HG03457 (cell line): ENCODE results near the gene NLK.

Source experiments
- ATAC-seq: cut with Tn5 transposase; IDR thresholded peaks from one replicate; pipeline ENCODE4 v1.9.1; 2021; ENCODE audit warnings: moderate number of reproducible peaks; ENCODE audit not compliant: unreplicated experiment

NLK gene

DNA sequence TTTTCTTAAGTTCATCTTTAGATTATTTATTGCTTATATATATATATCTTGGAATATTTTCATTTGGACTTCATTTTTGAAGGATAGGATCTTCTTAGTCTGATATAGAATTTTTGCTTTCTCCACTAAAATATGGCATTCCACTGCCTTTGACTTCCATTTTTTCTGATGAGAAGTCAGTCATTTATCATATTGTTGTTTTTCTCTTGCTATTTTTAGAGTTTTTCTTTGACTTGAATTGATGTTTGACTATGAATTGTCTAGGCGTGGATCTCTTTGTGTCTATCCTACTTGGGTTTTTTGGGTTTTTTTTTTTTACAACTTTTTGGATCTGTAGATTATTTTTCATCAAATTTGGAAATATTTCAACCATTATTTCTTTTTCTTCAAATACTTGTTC lies 67.7 kb downstream of the NLK start:
- no peak for ATAC-seq

DNA sequence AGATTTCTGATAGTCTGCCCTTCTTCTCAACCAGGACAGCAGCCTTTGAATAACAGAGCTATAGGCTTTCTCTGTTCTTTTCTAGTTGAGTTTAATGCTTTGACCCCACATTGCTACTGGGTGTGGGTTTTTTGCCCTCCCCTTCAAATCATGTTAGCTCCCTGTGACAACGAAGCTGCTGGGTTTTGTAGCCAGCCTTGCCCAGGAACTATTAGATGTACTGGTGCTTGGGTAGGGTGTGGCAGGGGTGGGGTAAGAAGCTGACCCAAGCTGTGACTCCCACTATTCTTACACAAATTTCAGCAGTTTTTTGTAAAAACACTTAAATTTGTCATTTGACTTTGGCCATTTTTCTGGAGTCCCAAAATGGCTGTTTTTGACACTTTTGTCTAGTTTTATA lies 69.7 kb downstream of the NLK start:
- ATAC-seq: no peak

DNA sequence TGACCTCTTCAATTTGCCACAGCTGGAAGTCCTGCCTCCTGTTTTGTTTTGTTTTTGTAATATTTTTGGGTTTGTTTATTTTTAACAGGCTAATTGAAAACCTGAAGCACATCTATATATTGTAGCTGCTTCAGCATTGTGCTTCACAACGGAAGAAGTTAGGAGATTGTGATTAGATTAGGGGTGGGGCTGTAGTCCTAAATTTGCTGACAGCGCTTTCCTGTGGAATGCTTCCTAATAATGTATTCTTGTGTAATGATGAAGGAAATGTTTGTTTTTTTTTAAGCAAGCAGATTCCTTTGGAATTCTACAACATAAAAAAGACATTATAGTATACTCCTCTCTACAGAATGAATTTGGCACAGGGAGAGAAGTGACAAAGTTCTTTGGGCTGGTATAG lies 70.1 kb downstream of the NLK start:
- ATAC-seq: no peak

DNA sequence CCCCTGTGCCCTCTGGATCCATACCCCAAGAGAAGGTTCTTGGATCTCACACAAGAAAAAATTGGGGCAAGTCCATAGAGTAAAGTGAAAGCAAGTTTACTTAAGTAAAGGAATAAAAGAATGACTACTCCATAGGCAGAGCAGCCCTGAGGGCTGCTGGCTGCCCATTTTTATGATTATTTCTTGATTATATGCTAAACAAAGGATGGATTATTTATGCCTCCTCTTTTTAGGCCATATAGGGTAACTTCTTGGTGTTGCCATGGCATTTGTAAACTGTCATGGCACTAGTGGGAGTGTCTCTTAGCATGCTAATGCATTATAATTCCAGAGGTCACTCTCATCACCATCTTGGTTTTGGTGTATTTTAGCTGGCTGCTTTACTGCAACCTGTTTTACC lies 70.8 kb downstream of the NLK start:
- no peak for ATAC-seq

DNA sequence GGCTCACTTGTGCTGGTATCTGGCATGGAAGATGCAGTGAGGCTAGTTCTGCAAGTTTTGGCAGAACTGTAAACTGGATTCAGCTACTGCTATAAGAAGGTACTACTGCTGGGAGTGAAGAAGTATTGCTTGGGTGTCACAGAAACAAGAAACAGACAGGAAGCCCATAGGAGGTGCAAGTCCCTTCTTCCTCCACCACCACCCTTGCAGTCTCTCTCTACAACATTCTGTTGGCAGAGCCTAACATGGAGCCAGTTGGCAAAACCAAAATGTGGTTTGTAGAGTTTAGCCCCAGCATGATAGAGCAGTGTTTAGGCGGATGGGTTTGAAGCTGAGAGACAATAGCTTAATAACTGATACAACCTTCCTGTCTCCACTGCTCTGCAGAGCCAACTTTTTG lies 72.6 kb downstream of the NLK start:
- ATAC-seq: no peak

DNA sequence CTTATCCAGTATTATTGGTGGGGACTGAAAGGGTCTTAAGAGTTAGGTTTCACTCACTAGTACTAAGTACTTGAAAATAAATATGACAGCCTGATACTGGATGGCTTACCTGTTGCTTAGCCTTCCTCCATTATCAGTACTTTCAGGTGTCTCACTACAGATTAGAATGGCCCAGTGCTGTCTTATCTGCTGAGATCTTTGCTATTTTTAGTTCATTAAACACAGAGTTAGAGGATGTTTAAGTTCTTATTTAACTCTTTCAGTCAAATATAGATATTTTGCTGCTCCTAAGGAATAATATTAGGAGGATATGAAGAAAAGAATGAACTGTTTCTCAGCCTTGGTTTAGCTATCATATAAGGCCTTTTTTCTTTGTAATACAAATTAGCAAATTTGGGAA lies 74.8 kb downstream of the NLK start:
- ATAC-seq: no peak

DNA sequence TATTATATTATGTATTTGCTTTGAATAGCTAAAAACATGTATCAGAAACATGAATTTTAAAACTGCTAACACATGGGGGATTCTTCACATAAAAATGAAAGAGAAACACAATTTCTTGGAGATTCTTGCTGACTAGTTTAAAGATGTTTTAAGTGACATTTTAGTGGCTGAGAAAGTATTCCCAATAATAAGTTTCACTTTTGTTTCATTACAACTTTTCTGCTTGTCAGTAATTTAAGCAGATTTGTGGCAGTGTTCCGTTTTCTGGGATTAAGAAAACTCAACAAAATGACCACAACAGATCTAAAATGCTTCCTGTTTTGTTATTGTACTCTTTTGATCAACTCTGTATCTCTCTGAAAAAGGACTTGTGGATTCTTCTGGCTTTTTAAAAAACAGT lies 75.9 kb downstream of the NLK start:
- no peak for ATAC-seq

DNA sequence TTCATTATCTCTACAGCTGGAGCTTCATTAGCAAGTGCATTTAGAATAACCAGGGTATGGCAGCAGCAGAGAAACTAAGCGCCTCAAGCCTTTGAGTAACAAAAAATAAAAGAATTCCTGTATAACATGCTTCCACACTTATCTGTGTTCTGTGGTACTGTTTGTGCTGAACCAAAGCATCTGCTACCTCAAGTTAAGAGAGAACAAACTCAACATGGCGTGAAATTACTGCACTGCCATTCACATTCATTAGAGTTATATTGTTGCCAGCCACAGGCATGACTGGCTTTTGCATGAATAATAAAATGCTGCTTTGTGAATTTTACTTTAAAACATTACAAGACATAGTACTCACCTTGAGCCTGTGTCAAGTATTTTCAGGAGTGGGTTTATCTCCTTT lies 76.6 kb downstream of the NLK start:
- no peak for ATAC-seq

DNA sequence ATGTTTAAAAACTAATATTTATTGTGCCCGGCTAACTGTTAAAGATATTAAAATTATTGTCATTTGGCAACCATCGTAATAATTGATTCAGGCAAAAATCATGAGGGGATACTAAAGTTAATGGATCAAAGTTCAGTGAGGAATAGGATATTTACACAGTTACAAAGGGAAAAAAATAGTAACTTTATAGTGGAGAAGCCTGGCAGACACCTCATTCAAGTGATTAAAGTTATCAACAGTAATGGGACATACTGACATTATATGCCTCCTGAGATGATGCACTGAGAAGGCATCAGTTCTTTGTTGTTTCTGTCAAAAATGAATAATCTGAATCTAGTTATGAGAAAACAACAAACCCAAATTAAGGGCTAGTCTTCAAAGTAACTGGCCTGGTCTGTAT lies 77.1 kb downstream of the NLK start:
- no peak for ATAC-seq

DNA sequence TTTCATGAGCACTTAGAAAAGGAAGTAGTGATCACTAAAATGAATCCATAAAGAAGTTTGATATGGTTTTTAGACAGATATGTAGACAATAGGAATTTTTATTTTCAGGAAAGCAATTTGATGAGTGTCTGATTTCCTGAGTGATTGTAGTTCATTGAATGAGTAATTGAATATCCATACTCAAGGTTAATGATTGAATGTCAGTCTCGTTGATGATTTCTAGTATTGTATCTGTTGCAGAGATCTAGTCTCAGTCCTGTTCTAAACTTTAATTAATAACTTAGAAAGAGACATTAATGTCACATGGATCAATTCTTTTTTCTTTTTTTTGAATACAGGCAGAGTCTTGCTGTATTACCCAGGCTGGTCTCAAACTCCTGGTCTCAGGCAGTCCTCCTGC lies 78.3 kb downstream of the NLK start:
- no peak for ATAC-seq

DNA sequence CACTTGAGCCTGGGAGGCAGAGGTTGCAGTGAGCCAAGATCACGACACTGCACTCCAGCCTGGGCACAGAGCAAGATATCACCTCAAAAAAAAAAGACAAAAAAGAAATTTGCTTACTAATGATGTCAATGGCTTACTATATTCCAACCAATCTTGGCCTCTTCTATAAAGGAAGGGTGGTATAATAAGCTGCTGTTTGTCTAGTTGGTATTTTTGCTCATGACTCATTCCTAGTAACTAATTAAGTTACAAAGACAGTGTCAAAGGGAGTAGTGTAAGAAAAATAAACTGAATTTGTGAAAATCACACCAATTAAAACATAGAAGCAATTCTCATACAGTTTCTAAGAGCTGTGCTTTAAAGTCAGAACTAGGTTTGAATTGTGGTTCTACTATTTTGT lies 82.5 kb downstream of the NLK start:
- ATAC-seq: no peak

DNA sequence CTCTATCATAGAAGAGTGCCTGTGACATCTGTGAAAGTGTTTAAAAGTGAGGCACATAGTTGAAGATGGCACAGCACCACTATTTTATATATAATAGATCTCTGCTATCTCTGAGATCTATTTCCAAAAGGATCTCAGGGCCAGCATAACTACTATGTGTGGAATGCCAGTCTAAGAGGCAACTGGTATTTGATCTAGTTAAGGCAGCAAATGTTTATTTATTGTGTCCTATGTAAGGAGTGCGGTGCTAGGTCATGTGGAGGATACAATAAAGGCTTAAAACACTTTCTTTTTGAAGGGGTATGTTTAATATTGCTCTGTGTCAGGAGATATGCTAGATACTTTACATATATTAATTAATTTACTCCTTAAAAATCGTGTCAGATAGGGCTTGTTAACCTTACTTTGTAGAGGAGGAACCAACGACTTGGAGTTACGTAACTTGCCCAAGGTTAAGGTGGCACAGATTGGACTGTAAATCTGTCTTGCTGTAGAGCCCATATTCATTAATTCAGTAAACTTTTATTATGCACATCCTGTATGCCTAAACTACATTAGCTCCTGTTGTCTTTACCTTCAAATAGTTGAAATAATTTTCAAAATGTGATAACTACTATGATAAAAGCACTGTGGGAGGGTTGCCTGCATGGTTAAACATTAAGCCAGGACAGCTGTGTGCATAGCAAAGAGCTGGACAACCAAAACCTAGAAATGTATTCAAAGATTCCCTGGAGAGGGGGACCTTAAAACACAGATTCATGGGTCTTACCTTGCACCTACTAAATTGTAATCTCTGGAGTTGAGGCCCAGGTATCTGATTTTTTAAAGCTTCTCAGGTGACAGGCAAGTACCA lies 83.3 kb downstream of the NLK start:
- no peak for ATAC-seq

DNA sequence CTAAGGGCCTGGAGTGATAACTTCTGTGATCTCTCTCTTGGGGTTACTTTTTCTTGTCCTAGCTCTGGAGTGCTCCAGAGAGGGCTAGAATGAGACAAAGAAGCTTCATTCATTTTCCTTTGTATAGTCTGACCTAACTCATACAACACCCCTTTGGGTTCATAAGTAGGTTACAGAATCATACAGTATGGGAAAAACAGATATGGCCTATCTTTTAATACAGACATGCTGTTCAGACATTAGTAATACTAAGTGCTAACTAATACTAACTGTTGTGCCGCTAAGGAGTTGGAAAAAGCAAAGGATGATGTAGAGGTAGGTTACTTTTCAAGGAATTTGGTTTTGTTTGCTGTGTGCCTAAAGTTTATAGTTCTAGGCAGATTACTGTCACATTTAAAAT lies 84.7 kb downstream of the NLK start:
- ATAC-seq: no peak

DNA sequence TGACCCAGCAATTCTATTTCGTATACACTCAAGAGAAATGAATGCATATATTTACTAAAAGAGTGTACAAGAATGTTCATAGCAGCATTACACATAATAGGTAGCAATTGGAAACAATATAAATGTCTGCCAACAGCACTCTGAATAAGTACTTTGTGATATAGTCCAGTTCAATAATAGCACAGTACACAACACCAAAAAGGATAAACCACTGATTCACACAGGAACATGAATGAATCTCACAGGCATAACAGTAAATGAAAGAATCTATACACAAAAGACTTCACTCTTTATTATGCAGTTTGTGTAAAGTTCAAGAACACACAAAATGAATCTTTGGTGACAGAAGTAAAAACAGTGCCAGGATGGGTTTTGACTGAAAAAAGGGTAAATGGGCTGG lies 86.3 kb downstream of the NLK start:
- no peak for ATAC-seq

DNA sequence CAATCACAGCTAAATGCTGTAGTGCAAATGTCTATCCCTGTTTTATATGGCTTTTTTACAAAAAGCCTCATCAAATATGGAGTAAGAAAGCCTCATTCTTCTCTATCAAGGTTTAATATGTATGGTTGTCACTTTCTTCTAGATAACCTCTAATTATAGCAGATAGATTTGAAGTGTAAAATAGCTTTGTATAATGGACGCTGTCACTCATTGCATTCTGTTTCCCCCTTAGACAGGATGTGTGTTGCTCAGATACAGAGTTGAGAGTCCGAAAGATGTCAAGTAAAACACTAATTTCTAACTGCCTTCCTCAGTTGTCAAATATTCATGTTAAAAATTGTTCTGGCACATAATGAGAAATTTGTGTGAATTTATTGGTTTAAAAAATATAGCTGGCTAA lies 88.0 kb downstream of the NLK start:
- no peak for ATAC-seq

DNA sequence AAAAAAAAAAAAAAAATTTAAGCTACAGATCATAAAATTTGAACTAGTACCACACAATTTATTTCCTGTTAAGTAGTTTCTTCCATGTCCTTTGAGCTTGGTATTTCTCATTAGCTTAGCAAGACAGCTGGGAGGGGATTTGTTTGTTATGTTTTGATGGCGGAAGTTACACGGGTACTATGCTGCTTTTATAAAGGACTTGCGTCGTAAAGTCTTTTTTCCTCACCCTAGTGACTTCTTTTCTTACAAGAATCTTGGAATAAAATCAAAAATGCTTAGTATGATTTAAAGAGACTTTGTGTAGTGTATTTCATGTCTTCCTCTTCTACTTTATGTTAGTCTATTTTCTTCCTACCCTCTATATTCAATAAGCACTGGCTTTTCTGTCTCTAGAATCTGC lies 89.1 kb downstream of the NLK start:
- no peak for ATAC-seq

DNA sequence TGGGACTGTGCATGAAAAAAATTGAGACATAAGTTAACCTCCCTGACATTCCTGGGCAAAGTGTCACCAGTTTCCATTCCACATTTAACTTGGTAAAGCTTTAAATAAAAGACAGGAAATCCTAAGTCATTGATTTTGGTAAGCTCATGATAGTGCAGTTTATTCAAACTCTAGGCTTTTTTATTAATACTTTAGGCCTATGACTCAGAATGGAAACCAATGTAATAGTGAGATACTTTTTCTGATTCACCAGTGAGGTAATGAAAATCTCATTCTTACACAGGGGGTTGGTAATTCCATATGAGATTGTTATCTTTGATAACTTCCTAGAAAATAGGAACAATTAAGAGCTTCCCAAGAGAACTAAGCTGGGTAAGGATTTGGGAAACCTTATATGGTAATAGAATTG lies 91.1 kb downstream of the NLK start:
- no peak for ATAC-seq

DNA sequence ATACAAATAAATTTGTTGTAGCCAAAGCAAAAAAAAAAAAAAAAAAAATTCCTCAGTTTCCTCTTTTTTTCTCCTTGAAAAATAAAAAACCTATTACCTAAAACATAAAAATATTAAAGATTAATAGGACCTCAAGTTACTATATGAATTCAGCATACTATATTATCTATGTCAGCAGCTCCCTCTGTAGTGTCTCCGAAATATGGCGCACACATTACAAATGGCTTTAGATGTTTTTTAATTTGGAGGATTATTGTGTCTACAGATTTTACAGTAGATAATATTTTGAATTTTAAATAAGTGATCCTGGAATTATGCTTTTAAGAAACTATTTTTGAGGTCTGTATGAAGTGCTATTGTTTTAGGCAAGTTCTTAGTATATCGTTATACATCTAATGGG lies 94.4 kb downstream of the NLK start:
- ATAC-seq: no peak

DNA sequence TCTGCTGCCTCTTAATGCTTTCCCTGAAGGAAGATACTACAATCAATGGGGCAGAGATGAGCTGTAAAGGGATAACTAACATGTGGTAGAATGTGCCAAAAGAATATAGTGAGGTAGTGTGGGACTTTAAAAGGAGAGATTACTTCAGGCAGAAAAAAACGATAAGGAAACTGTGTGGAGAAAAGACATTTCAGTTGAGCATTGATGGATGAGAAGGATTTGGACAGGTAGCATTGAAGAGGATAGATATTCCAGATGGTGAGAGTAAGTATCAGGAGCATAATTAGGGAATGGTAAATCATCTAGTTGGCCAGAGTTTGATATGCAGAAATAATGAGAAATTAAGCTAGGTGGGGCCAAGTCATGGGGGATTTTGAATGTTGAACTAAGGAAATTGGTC lies 97.3 kb downstream of the NLK start:
- no peak for ATAC-seq

DNA sequence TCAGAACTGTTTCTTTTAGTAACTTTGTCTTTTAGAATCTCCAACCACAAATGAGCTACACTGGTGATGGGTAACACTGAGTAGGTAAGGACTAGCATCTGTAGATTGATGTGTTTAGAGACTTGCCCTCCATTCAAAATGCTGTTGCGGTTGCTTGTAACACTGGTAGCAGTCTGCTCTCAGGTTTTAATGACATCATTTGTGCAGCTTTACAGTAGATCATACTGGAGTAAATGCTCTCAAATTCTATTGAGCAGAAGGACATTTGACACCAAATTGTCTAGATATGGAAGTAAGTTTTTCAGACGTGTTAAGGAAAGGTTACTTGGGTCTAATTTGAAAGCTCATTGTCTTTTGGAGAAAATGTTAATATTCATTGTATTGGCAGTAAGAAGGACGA lies 98.8 kb downstream of the NLK start:
- no peak for ATAC-seq

DNA sequence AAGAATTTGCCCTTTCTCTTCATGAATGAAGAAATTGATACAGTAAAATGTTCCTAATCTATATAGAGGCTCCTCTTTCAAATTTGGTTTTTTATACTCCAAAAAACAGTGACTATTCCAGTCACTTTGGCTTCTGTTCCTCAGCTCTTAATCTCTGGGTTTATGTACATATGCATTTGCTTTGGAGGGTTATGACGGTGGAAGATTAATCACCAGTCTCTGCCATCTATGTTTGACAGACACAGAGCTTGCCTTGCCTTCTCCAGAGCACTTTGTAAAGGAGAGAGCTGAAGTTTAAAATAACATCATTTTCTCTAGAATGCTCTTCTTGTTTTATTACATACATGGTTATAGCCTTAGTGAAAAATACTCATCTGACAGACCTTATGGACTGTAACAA lies 99.3 kb downstream of the NLK start:
- no peak for ATAC-seq

DNA sequence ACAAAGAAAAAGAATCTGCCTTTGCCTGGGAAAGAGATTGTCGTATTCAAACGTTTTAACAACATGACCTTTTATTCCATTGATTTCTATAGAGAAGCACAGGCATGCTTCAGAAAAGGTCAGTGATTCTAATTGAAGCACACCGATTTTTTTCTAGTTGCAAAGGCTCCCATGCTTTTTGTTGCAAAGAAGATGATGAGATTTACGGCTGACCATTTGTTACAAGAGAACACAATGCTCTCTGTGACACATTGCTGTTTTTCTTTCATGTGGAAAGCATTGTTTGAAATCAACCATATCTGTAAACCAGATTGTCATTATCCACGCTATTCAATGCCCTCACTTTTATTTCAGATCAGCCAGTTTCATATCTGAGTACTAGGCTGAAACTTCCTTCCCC lies 99.8 kb downstream of the NLK start:
- no peak for ATAC-seq

DNA sequence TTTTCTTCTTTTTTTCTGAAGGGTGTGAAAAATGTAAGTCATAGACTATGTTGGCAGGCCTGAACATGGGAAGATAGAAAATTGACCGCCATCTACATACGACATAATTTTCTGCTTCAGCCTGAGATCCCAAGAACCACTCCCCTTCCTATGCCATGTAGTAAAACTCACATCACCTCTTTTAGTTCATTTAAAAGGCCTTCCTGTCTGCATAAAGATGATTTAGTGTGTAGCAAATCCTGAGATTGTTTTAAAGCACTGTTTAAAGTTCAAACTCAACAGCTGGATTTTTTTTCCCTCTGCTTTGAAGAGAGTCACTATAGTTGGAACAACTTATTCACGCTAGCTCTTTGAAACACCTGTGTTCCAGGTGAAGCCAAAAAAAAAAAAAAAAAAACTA lies 101.5 kb downstream of the NLK start:
- ATAC-seq: no peak
